Sigmoid colon (tissue), 4 donors: Measurements from ENCODE around the gene TASL.

Experiments
- EP300 ChIP-seq, 4 donors: sonication (generic); formaldehyde crosslinking; IDR thresholded peaks; one replicate each; pipeline ENCODE4 v1.6.1; 2017; ENCODE audit warnings: antibody characterized with exemption in 4 of 4
- TF ChIP-seq, protein P1 (sequence below), 4 experiments: fragments of 450-650 bp in 3 of 4; fragments of 200-600 bp in 1 of 4; IDR thresholded peaks; one replicate each; pipeline ENCODE4 v1.5.1; 2016 to 2019; ENCODE audit warnings: antibody characterized with exemption in 4 of 4, mild to moderate bottlenecking in 3 of 4, moderate library complexity in 2 of 4

DNA sequence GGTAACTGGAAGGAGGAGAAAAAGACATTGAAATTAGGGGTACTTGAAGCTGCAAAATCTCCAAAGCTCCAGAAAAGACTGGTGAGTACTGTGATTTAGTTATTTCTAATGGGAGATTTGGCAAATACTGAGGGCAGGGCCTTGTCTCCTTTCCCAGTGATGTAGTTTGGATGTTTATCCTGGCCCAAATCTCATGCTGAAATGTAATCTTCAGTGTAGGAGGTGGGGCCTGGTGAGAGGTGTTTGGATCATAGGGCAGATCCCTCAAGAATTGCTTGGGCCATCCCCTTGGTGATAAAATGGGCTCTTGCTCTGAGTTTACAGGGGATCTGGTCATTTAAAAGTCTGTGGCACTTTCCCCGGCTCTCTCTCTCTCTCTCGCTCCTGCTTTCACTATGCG lies 42.6 kb upstream of the TASL start:
- TF ChIP-seq EP300 (IDR thresholded peaks at IDR 0.05) = no peak
- TF ChIP-seq, protein P1, sequence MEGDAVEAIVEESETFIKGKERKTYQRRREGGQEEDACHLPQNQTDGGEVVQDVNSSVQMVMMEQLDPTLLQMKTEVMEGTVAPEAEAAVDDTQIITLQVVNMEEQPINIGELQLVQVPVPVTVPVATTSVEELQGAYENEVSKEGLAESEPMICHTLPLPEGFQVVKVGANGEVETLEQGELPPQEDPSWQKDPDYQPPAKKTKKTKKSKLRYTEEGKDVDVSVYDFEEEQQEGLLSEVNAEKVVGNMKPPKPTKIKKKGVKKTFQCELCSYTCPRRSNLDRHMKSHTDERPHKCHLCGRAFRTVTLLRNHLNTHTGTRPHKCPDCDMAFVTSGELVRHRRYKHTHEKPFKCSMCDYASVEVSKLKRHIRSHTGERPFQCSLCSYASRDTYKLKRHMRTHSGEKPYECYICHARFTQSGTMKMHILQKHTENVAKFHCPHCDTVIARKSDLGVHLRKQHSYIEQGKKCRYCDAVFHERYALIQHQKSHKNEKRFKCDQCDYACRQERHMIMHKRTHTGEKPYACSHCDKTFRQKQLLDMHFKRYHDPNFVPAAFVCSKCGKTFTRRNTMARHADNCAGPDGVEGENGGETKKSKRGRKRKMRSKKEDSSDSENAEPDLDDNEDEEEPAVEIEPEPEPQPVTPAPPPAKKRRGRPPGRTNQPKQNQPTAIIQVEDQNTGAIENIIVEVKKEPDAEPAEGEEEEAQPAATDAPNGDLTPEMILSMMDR (IDR thresholded peaks at IDR 0.05) = no peak
